Astrocyte (in vitro differentiated cells and primary cell): ENCODE data around the gene NBR1. TPM values are rescaled to one million over a fixed set of nuclear protein-coding genes. Genes with fewer than 3 reads are reported as not detected.

Experiments
- DNase-seq: peaks from one replicate; pipeline ENCODE4 v3.0.0-alpha.2; 2010; ENCODE audit warnings: low read depth
- FAIRE-seq: peaks from 2 replicates; lab custom pipeline; 2011; peaks lifted over from hg19 to GRCh38; lab: Jason Lieb, UNC
- H2AFZ ChIP-seq: 2 replicates; pipeline ENCODE4 v1.6.0; 2012; ENCODE audit warnings: low read depth, low read length, inconsistent platforms
- H3K27ac ChIP-seq: 2 replicates; pipeline ENCODE4 v1.5.1; 2011; ENCODE audit warnings: low read depth, low read length, inconsistent platforms
- H3K27me3 ChIP-seq: 2 replicates; pipeline ENCODE4 v1.6.0; 2011; ENCODE audit warnings: low read length, inconsistent platforms; ENCODE audit not compliant: insufficient read depth
- H3K36me3 ChIP-seq: 2 replicates; pipeline ENCODE4 v1.5.1; 2011; ENCODE audit warnings: low read length, inconsistent platforms; ENCODE audit not compliant: insufficient read depth
- H3K4me1 ChIP-seq: 2 replicates; pipeline ENCODE4 v1.5.1; 2011; ENCODE audit warnings: low read length, inconsistent platforms; ENCODE audit not compliant: insufficient read depth
- H3K4me2 ChIP-seq: 2 replicates; pipeline ENCODE4 v1.6.0; 2012; ENCODE audit warnings: low read length, inconsistent platforms
- H3K4me3 ChIP-seq: 2 replicates; pipeline ENCODE4 v1.5.1; 2011; ENCODE audit warnings: low read depth, mild to moderate bottlenecking, low read length, inconsistent platforms; ENCODE audit not compliant: insufficient read depth
- H3K79me2 ChIP-seq: 2 replicates; pipeline ENCODE4 v1.6.0; 2012; ENCODE audit warnings: mild to moderate bottlenecking, low read length, inconsistent platforms; ENCODE audit not compliant: insufficient read depth
- H3K9ac ChIP-seq: 2 replicates; pipeline ENCODE4 v1.6.0; 2012; ENCODE audit warnings: mild to moderate bottlenecking, low read length, inconsistent platforms
- H3K9me3 ChIP-seq: 2 replicates; pipeline ENCODE4 v1.5.1; 2012; ENCODE audit warnings: low read depth, mild to moderate bottlenecking, low read length, inconsistent platforms; ENCODE audit not compliant: insufficient read depth
- H4K20me1 ChIP-seq: 2 replicates; pipeline ENCODE4 v1.6.0; 2012; ENCODE audit warnings: low read length, inconsistent platforms; ENCODE audit not compliant: insufficient read depth
- H3K27ac Mint-ChIP-seq: one replicate; pipeline ENCODE4 v1.8.0; 2021; ENCODE audit warnings: mild to moderate bottlenecking, mixed read lengths; ENCODE audit not compliant: unreplicated experiment
- H3K27me3 Mint-ChIP-seq: one replicate; pipeline ENCODE4 v1.8.0; 2021; ENCODE audit warnings: low read depth, mixed read lengths; ENCODE audit not compliant: unreplicated experiment
- H3K36me3 Mint-ChIP-seq: one replicate; pipeline ENCODE4 v1.8.0; 2021; ENCODE audit warnings: low read depth, mixed read lengths; ENCODE audit not compliant: unreplicated experiment
- H3K4me1 Mint-ChIP-seq: one replicate; pipeline ENCODE4 v1.8.0; 2021; ENCODE audit warnings: low read depth, mixed read lengths; ENCODE audit not compliant: unreplicated experiment
- H3K4me3 Mint-ChIP-seq: one replicate; pipeline ENCODE4 v1.8.0; 2021; ENCODE audit warnings: mild to moderate bottlenecking, moderate library complexity, mixed read lengths; ENCODE audit not compliant: unreplicated experiment
- H3K9me3 Mint-ChIP-seq: one replicate; pipeline ENCODE4 v1.8.0; 2021; ENCODE audit warnings: mild to moderate bottlenecking, mixed read lengths; ENCODE audit not compliant: unreplicated experiment
- CTCF ChIP-seq: IDR thresholded peaks from 2 replicates; pipeline ENCODE4 v1.5.1; 2011; ENCODE audit warnings: low read depth, mild to moderate bottlenecking, inconsistent platforms, low read length, moderate library complexity; ENCODE audit not compliant: insufficient read depth
- EZH2 ChIP-seq: IDR thresholded peaks from 2 replicates; pipeline ENCODE4 v1.6.1; 2012; ENCODE audit warnings: mild to moderate bottlenecking, low read length, inconsistent platforms; ENCODE audit not compliant: insufficient read depth
- total RNA-seq: library from RNA; stranded (reverse); gene quantifications from 2 replicates; pipeline ENCODE4 v1.2.1, GENCODE V29; 2021

The NBR1 gene
- total RNA-seq, 1 donor from 2014 or later, result 46.8 TPM

- TF ChIP-seq EZH2 (no peak), CTCF (no peak)
- Mint-ChIP-seq H3K4me3 (no peak overlapping the region), H3K36me3 (no peaks in the 10 kb centered on the region)
Observed at GRCh38 chr17:43140396-43141332, 30.4 kb upstream of the NBR1 start.

GRCh38 chr17:43142153-43142552, 28.9 kb upstream of the NBR1 start:
- Mint-ChIP-seq H3K27me3 (no peaks in the 10 kb centered on the region), H3K27ac (no peak overlapping the region), H3K4me1 (no peaks in the 10 kb centered on the region), H3K9me3 (no peaks in the 10 kb centered on the region), H3K4me3 (no peak overlapping the region), H3K36me3 (no peaks in the 10 kb centered on the region)
- H3K36me3 ChIP-seq, result no peaks in the 10 kb centered on the region
- TF ChIP-seq EZH2 (no peak), CTCF (no peak)
- no peak overlapping the region for H3K4me2 ChIP-seq
- no peaks in the 10 kb centered on the region for H3K27me3 ChIP-seq
- H3K79me2 ChIP-seq, result no peaks in the 10 kb centered on the region
- H3K27ac ChIP-seq, result no peak overlapping the region
- no peak overlapping the region for H3K9ac ChIP-seq
- no peak overlapping the region for H3K4me3 ChIP-seq
- H4K20me1 ChIP-seq, result no peaks in the 10 kb centered on the region
- DNase-seq (no peak), FAIRE-seq (no peak)
- H3K4me1 ChIP-seq, result no peaks in the 10 kb centered on the region
- H3K9me3 ChIP-seq, result no peaks in the 10 kb centered on the region
- no peak overlapping the region for H2AFZ ChIP-seq

More at GRCh38 chr17:43140396-43141332, 30.4 kb upstream of the NBR1 start:
- Histone ChIP-seq H4K20me1 (no peaks in the 10 kb centered on the region), H3K4me2 (no peak overlapping the region), H3K4me3 (no peak overlapping the region), H3K9ac (no peak overlapping the region), H3K9me3 (no peaks in the 10 kb centered on the region), H3K36me3 (no peaks in the 10 kb centered on the region), H3K27ac (no peak overlapping the region), H2AFZ (no peak overlapping the region), H3K4me1 (no peaks in the 10 kb centered on the region), H3K27me3 (no peaks in the 10 kb centered on the region), H3K79me2 (no peaks in the 10 kb centered on the region)
- DNase-seq (no peak), FAIRE-seq (no peak)
- no peaks in the 10 kb centered on the region for H3K4me1 Mint-ChIP-seq
- no peak overlapping the region for H3K27ac Mint-ChIP-seq
- H3K9me3 Mint-ChIP-seq, result no peaks in the 10 kb centered on the region
- no peaks in the 10 kb centered on the region for H3K27me3 Mint-ChIP-seq

DNA sequence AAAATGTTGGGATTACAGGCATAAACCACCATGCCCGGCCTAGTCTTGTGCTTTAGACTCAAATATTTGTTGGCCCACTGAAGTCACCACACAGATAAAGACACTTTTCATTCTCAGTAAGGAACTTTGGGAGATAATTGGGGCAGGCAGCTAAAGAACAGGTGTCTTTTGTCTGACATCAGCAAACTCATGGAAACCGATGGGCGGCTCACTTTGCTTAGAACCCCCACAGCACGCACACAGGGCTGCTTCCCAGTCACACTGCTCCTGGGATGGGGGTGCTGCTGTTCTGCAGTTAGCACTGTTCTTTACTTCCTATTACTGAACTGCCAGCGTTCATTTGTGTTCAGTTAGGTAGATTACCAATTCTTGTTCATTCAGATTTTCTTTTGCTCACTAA, 27.8 kb upstream of the NBR1 start:
- Histone ChIP-seq H3K79me2 (no peaks in the 10 kb centered on the region), H3K4me2 (no peak overlapping the region), H3K27ac (no peak overlapping the region), H3K9ac (no peak overlapping the region), H3K4me3 (no peak overlapping the region), H3K36me3 (no peaks in the 10 kb centered on the region), H2AFZ (no peak overlapping the region), H3K4me1 (no peaks in the 10 kb centered on the region), H3K9me3 (no peaks in the 10 kb centered on the region), H4K20me1 (no peaks in the 10 kb centered on the region), H3K27me3 (no peaks in the 10 kb centered on the region)
- Mint-ChIP-seq H3K4me3 (no peak overlapping the region), H3K36me3 (peaks cover under 1% of the 10 kb centered on the region), H3K9me3 (no peaks in the 10 kb centered on the region), H3K4me1 (no peaks in the 10 kb centered on the region), H3K27ac (no peak overlapping the region), H3K27me3 (no peaks in the 10 kb centered on the region)
- FAIRE-seq, result no peak
- DNase-seq, result no peak
- no peak for TF ChIP-seq EZH2
- TF ChIP-seq CTCF, result no peak
